LNCaP clone FGC (cell line): ENCODE measurements around the gene DOCK9.

ENCODE experiments used
- DNase-seq: peaks from one replicate; pipeline ENCODE4 v3.0.0-alpha.2; 2011; ENCODE audit warnings: low read depth
- H3K4me3 ChIP-seq: 2 replicates; pipeline ENCODE4 v1.5.1; 2011; ENCODE audit warnings: mild to moderate bottlenecking, low read depth, low read length, control low read depth
- TF ChIP-seq, protein P1 (sequence below): IDR thresholded peaks from 2 replicates; pipeline ENCODE4 v1.5.1; 2012; ENCODE audit warnings: mild to moderate bottlenecking; ENCODE audit not compliant: control insufficient read depth, insufficient read depth; ENCODE audit errors: extremely low read depth

Gene DOCK9

DNA sequence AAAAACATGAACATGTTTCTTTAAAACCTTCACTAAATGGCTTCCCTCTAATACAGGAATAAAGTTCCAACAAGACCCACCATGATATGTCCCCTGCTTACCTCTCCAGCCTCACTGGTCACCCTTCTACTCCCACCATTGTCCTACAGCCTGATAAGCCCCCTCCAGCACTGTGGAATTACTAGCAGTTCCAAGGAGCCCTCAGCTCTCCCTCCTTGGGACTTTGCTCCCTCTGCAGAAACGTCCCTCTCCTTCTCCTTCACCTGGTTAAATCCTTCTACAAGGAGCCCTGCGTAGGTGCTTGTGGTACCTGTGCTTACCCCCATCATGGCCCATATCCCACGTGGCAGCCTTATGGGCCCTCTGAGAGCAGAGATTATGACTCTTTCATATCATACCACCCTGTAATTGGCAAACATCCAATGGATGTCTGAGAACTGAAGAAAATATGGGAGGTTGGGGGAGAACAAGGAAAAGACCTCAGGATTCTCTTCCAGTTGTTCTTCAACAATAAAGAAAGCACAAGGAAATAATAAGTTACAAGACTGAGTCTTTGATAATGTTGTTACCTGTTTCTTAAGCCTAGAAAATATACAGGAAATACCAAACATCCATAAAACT, 26.1 kb upstream of the DOCK9 start:
- TF ChIP-seq, protein P1, sequence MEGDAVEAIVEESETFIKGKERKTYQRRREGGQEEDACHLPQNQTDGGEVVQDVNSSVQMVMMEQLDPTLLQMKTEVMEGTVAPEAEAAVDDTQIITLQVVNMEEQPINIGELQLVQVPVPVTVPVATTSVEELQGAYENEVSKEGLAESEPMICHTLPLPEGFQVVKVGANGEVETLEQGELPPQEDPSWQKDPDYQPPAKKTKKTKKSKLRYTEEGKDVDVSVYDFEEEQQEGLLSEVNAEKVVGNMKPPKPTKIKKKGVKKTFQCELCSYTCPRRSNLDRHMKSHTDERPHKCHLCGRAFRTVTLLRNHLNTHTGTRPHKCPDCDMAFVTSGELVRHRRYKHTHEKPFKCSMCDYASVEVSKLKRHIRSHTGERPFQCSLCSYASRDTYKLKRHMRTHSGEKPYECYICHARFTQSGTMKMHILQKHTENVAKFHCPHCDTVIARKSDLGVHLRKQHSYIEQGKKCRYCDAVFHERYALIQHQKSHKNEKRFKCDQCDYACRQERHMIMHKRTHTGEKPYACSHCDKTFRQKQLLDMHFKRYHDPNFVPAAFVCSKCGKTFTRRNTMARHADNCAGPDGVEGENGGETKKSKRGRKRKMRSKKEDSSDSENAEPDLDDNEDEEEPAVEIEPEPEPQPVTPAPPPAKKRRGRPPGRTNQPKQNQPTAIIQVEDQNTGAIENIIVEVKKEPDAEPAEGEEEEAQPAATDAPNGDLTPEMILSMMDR, result no peak
- no peak overlapping the region for H3K4me3 ChIP-seq
- no peak for DNase-seq

DNA sequence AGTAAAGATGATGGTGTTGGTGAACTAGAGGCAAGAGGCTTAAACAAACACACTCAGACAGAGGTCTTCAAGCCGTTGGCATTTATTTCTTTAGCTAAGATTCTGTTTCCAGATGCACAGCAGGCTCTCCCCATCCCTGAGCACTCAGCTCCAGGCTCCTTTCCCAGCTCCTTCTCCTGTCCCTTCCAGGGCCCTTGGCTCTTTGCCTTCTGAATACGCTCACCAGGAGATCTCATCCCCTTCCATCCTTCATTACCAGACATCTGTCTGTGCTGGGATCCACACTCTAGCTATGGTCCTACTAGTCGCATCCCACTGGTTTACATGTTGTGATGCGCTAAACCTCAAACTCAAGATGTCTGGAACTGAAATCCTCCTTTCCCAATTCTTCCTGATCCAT, 25.3 kb upstream of the DOCK9 start:
- DNase-seq, result no peak
- TF ChIP-seq, protein P1, result no peak
- no peak overlapping the region for H3K4me3 ChIP-seq

DNA sequence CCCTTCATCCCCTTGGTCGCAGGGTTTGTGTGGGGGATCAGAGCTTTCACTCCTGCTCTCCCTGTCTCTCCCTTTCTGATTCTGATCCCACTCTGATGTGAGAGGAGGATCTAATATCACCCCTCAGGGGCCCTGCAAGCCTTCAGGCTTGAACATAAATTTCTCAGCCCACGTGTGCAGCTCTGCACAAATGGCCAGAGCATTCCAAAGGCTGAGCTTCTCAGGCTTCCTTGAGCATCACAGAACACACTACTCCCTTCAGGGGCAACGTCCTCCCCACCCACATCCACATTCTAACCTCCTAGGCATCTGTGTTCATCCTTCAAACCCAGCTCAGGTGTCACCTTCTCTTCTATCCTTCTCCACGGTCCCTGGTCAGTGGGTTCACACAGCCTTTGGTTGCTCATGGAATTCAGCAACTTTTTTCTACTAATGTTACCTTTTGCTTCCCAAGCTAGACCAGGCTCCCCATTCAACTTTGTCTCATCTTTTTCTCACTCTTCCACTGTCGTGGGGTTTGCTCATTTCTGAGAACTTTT, 24.4 kb upstream of the DOCK9 start:
- no peak overlapping the region for H3K4me3 ChIP-seq
- no peak for DNase-seq
- TF ChIP-seq, protein P1, result no peak

DNA sequence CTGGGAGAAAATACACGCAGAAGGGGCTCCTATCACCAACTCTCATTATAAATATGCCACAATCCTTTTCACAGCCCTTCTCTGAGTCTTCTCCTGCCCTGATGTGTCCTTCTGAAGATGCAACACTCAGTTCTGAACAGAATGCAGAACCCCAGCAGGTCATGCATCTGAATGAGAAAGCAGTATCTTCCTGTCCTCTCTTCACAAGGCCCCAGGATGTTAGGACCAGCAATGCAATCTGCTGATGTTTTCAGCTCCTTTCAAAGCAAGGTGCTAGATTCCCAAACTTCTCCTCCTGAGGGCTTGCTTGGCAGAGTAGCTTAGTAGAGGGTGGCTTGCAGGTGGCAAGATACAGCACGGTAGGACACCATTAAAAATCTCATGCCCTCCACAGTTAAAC, 22.3 kb upstream of the DOCK9 start:
- TF ChIP-seq, protein P1, result no peak
- H3K4me3 ChIP-seq, result no peak overlapping the region
- DNase-seq, result no peak

DNA sequence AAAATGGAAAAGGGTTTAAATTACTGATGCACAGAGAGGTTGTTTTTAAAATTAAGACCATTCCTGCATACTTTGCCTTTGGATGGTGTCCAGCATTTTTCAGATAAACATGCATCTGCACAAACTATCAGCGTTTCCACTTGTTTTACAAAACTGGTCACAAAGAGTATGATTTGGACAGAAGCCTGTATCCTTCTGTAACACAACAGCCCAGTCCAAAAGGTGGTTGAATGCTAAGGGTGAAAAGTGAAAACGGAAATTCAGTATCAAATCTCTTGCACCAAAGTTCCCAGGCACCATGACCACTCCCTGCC, 21.7 kb upstream of the DOCK9 start:
- H3K4me3 ChIP-seq, result no peak overlapping the region
- TF ChIP-seq, protein P1, result no peak
- DNase-seq, result no peak

DNA sequence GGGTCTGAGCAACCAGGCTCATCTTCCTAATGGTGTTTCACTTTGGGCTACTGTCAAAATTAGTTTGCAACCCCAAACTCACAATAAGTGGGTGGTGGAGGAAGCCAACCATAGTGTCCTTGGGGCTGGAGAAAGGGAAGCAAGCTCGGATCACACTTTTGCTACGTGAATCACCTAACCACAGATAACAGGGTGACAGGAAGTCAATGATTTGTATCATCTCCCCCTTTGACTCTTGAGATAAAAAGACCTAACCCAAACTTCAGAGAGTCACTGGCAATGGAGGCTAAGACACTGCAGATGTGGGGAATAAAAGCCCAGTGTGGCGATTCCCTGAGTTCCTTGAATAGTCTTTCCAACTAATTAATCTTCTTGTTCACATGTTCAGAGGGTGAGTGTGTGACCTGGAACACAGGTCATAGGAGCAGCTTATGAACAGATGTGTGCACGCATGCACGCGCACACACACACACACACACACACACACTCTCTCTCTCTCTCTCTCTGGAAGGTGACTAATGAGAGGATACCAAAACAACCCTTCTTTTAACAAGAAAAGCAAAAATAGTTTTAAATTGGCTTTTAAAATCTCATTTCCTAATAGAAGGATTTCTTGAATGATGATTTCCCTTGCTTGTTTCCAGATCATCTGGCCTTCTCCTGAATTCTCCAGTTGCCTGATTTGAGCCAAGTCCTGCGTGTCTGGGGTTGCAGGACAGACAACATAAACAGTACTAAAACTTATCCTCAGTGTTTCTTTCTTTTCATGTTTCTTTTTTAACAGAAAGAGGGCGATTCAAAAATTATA, 21.2 kb upstream of the DOCK9 start:
- H3K4me3 ChIP-seq, result no peak overlapping the region
- TF ChIP-seq, protein P1, result no peak
- no peak for DNase-seq
